GDM1 (cell line): ENCODE results near the gene SLC6A18.

Experiments used
- DNase-seq: peaks from one replicate; lab custom pipeline; 2025; lab: John Stamatoyannopoulos, UW

Gene SLC6A18

GRCh38 chr5:1225081-1225480, at the start of gene SLC6A18:
TSS of gene SLC6A18 (plus strand) at chr5:1225381. CDS start at chr5:1225478, 97 bp downstream.
- DNase-seq: no peak

DNA sequence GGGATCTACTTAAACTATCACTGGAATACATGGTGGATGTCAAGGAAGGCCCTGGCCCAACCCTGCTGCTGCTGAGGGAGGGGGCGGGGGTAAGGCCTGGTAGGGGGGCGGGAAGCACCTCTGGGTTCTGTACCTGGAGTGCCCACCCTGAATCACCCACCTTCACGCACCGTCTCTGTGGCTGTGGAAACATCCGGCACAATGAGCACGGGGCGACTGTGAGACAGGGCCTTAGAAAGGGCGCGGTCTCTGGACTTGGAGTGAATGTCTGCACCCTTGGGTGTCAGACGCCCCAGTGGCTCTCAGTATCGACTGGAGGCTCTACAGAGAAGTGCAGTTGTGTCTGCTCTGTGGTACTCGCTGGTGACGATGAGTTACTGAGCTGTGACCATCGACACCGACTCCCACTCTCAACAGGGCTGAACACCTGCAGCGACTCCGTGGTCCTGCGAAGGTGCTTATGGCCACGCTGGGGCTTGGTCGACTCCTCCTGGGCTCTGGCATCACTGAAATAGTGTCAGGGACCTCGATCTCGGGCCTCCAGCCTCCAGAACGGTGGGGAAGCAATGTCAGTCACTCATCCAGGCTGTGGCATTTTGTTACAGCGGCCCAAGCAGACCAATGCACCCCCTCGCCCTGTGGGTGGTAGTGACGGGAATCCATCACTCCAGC, 49.2 kb upstream of the SLC6A18 start:
- DNase-seq: no peak

DNA sequence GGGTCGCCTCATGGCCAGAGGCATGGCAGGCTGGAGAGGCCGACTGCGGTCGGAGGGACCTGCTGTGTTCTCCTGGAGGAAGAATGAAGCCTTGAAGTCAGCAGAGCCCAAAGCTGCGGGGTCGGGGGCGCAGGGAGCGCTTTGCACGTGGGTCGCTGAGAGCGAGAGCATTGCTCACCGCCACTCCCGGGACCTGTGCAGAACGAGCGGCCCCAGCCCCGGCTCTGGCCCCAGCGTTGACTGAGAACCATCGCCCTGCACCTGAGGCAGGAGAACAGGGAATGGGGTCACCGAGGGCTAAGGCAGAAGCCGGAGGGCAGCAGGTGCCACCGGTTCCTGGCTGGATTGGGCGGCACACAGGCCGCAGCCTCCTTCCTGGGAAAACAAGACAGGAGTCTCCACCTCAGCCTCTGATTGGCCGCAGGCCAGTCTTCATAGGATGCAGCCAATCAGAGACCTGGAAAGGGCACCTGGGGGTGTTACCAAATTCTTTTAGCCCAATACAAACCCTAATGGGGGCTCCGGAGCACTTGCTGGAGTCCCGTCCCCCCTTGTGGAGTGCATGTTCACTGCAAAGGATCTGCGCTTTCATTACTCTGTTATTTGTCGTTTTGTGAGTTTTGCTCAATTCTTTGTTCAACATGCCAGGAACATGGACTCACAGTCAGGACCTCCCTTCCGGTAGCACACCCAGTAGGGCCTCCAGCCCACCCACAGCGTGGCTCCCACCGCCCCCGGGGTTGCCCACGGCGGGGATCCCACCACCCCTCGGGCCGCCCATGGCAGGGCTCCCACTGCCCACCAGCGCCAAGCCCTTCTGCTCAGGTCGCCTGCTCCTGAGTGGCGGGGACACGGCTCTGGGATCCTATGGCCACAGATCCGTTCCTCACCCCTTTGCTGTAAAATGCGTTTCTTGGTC, 48.4 kb upstream of the SLC6A18 start:
- no peak for DNase-seq

DNA sequence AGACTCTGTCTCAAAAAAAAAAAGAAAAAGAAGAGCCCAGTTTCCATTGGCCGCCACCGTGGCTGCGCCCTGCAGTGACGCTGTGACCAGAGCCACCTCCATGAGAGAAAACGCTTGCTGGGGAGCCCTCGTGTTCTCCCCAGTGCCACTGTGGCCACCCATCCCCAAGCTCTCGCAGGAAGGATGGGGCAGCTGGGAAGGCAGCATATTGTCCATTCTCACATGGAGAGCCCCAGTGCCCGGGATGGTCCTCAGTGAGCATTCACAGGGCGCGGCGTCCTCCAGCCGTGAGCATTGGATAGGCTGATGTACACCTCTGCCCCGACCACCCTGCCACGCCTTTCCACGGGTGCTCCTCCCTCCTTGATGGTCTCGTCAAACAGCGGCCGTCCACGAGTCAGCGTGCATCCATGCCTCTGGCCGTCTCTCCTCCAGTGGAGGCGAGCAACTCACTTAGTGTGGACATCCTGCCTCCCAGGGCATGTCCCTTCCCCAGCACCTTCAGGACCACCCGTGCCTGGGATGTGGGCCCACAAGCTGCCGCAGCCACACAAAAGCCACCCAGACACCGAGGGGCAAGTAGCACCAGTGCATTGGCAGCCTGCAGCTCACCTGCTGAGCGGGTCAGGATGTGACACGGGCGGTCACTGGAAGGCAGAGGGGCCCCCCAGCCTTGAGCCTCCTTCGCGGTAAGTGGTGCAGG, 47.2 kb upstream of the SLC6A18 start:
- DNase-seq: no peak

DNA sequence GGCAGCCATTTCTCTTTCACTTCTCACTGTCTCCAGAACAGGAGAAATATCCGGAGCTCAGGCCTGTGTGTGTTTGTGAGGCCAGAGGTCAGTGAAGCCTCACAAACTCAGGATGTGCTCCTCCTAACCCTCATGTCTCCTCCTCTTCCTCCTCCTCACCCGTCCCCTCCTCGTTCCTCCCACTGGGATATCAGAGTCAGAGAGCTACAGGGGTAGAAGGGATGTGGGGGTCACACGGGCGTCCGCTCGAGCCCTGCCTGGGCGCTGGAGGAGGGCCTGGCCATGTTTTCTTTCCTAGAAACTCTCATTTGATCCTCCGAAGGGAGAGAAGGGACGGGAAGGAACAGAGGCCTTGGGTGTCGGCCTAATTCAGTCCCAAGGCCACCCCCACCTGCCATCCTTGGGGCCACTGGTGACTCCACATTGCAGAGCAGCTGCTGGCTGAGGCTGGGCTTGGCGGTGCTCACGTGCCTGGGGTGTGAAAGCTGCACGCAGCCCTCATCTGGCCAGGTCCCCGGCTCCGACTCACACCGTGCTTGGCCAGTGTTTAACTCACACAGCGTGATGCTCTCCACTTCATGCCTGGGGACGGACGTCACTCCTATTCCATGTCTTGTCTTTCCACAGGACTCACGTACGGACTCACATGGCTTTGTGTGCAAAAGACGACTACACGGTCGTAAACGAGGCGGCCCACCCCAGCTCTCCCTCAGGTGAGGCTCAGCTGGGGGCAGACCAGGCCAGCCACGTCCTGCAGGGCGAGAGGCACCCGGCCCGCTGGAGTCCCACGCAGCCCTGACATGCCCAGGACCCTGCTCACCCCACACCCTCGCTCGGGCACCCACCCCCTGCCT, 46.4 kb upstream of the SLC6A18 start:
- DNase-seq: no peak

- DNase-seq: no peak
Observed at GRCh38 chr5:1179383-1179715, 45.8 kb upstream of the SLC6A18 start.

- DNase-seq: no peak
Observed at GRCh38 chr5:1180096-1180495, 45.1 kb upstream of the SLC6A18 start.

GRCh38 chr5:1180841-1181271, 44.3 kb upstream of the SLC6A18 start:
- no peak for DNase-seq

- DNase-seq: no peak
Observed at GRCh38 chr5:1181451-1182359, 43.5 kb upstream of the SLC6A18 start.

GRCh38 chr5:1182360-1182632, 42.9 kb upstream of the SLC6A18 start:
- DNase-seq: no peak

- no peak for DNase-seq
Observed at GRCh38 chr5:1182633-1183423, 42.4 kb upstream of the SLC6A18 start.

DNA sequence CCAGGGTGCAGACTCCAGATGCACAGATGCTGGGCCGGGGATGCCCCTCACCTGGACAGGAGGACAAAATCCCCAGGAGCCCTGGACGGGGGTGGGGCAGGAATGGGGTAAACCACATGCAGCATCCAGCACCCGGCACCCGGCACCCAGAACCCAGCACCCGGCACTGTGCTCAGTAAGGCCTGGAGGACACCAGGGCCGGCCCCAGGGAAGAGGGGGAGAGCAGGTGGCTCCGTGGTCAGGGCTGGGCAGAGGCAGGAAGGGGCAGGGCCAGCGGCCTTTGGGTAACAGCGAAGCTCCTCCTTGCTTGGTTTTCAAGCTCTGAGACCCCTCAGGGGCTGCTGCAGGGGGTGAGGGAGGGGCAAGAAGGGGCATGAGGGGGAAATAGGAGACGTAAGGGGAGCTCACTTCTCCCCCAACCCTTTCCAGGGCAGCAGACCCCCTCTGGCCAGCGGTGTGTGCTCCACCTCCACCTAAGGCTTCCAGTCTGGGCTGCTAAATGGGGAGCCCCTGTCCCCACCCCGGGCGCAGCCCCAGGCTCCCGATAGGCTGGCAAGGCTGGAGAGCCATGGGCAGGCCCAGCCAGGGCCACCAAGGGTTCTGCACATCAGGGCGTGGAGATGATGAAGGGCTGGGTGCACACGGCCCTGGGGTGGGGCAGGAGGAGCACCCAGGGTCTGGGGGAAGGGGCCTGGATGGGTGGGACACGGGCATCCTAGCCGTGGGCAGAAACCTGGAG, 41.6 kb upstream of the SLC6A18 start:
- DNase-seq: no peak

- no peak for DNase-seq
Observed at GRCh38 chr5:1184163-1184470, 41.1 kb upstream of the SLC6A18 start.

- DNase-seq: no peak
Observed at GRCh38 chr5:1184481-1184880, 40.7 kb upstream of the SLC6A18 start.

GRCh38 chr5:1185038-1185627, 40.0 kb upstream of the SLC6A18 start:
- DNase-seq: no peak

GRCh38 chr5:1185629-1186350, 39.4 kb upstream of the SLC6A18 start:
- DNase-seq: no peak

GRCh38 chr5:1186351-1187233, 38.6 kb upstream of the SLC6A18 start:
- no peak for DNase-seq
